Measurements from ENCODE around the gene PC.

The PC gene

GRCh38 chr11:66857234-66857926, 100.8 kb downstream of the PC start:
- H3K4me3 ChIP-seq (ENCODE audit: low read depth, low read length), result peak overlapping the region; percentile 75

- H3K4me3 ChIP-seq (ENCODE audit: low read depth, low read length), result peak within 1 kb of the TSS; percentile 75
These were observed 101.5 kb downstream of the PC start, which contains the start of gene LRFN4 for GRCh38 chr11:66856496-66857233. LRFN4 (plus strand) TSS chr11:66857064; CDS start chr11:66857745, 681 bp downstream.

GRCh38 chr11:66855574-66856495, 102.3 kb downstream of the PC start:
- H3K4me3 ChIP-seq (ENCODE audit: low read depth, low read length), result peak overlapping the region; percentile 75

- H3K4me3 ChIP-seq (ENCODE audit: low read depth, low read length), result no peak overlapping the region
These were observed 103.4 kb downstream of the PC start for GRCh38 chr11:66854729-66855211.

- H3K4me3 ChIP-seq (ENCODE audit: low read depth, low read length), result no peak overlapping the region
These were observed 103.9 kb downstream of the PC start for GRCh38 chr11:66854231-66854661.

- H3K4me3 ChIP-seq (ENCODE audit: low read depth, low read length), result no peak overlapping the region
These were observed 104.6 kb downstream of the PC start for GRCh38 chr11:66853242-66854229.

- no peak overlapping the region for H3K4me3 ChIP-seq (ENCODE audit: low read depth, low read length)
These were observed 105.5 kb downstream of the PC start for GRCh38 chr11:66852466-66853241.

GRCh38 chr11:66851698-66852465, 106.3 kb downstream of the PC start:
- no peak overlapping the region for H3K4me3 ChIP-seq (ENCODE audit: low read depth, low read length)

GRCh38 chr11:66851239-66851596, 107.0 kb downstream of the PC start:
- H3K4me3 ChIP-seq (ENCODE audit: low read depth, low read length), result no peak overlapping the region

- H3K4me3 ChIP-seq (ENCODE audit: low read depth, low read length), result no peak overlapping the region
These were observed 107.5 kb downstream of the PC start for GRCh38 chr11:66850588-66851238.

- H3K4me3 ChIP-seq (ENCODE audit: low read depth, low read length), result no peak overlapping the region
These were observed 108.0 kb downstream of the PC start for GRCh38 chr11:66850235-66850587.

- H3K4me3 ChIP-seq (ENCODE audit: low read depth, low read length), result no peak overlapping the region
These were observed 108.5 kb downstream of the PC start for GRCh38 chr11:66849501-66850234.

GRCh38 chr11:66848671-66849500, 109.3 kb downstream of the PC start:
- H3K4me3 ChIP-seq (ENCODE audit: low read depth, low read length), result no peak overlapping the region

- no peak overlapping the region for H3K4me3 ChIP-seq (ENCODE audit: low read depth, low read length)
These were observed 110.5 kb downstream of the PC start for GRCh38 chr11:66847461-66848232.

GRCh38 chr11:66846671-66847091, 111.5 kb downstream of the PC start:
- no peak overlapping the region for H3K4me3 ChIP-seq (ENCODE audit: low read depth, low read length)

- H3K4me3 ChIP-seq (ENCODE audit: low read depth, low read length), result no peak overlapping the region
These were observed 112.3 kb downstream of the PC start for GRCh38 chr11:66845876-66846212.
